ENCODE results near the gene GBA3.

Gene GBA3

GRCh38 chr4:22692736-22693135, at the start of gene GBA3:
GBA3 (plus strand) TSS chr4:22692937.
- no peak for DNase-seq

- DNase-seq = no peak
These were observed 48.8 kb upstream of the GBA3 start for GRCh38 chr4:22643952-22644351.

GRCh38 chr4:22645481-22646182, 47.1 kb upstream of the GBA3 start:
- no peak for DNase-seq

GRCh38 chr4:22648996-22649395, 43.7 kb upstream of the GBA3 start:
- DNase-seq = no peak

- no peak for DNase-seq
These were observed 42.0 kb upstream of the GBA3 start for GRCh38 chr4:22650771-22651170.

- DNase-seq = no peak
These were observed 39.0 kb upstream of the GBA3 start for GRCh38 chr4:22653752-22654151.

- DNase-seq = no peak
These were observed 31.3 kb upstream of the GBA3 start for GRCh38 chr4:22661443-22661842.

GRCh38 chr4:22667332-22667940, 25.3 kb upstream of the GBA3 start:
- no peak for DNase-seq

- DNase-seq = no peak
These were observed 24.4 kb upstream of the GBA3 start for GRCh38 chr4:22668301-22668700.

GRCh38 chr4:22668702-22669101, 24.0 kb upstream of the GBA3 start:
- DNase-seq = no peak

- no peak for DNase-seq
These were observed 21.8 kb upstream of the GBA3 start for GRCh38 chr4:22670956-22671355.

GRCh38 chr4:22672519-22672918, 20.2 kb upstream of the GBA3 start:
- no peak for DNase-seq

GRCh38 chr4:22672944-22673343, 19.8 kb upstream of the GBA3 start:
- DNase-seq = no peak

- no peak for DNase-seq
These were observed 18.0 kb upstream of the GBA3 start for GRCh38 chr4:22674700-22675099.

GRCh38 chr4:22676063-22676462, 16.7 kb upstream of the GBA3 start:
- DNase-seq = no peak

- no peak for DNase-seq
These were observed 15.0 kb upstream of the GBA3 start for GRCh38 chr4:22677780-22678179.

- no peak for DNase-seq
These were observed 13.5 kb upstream of the GBA3 start for GRCh38 chr4:22678940-22679854.

GRCh38 chr4:22680065-22680642, 12.6 kb upstream of the GBA3 start:
- no peak for DNase-seq

GRCh38 chr4:22683726-22684125, 9.0 kb upstream of the GBA3 start:
- no peak for DNase-seq

- DNase-seq = no peak
These were observed 6.6 kb upstream of the GBA3 start for GRCh38 chr4:22686141-22686540.

- DNase-seq = no peak
These were observed 4.5 kb upstream of the GBA3 start for GRCh38 chr4:22688236-22688635.

GRCh38 chr4:22689428-22689827, 3.3 kb upstream of the GBA3 start:
- DNase-seq = no peak

GRCh38 chr4:22695029-22695428, 2.3 kb downstream of the GBA3 start:
- no peak for DNase-seq

- DNase-seq = no peak
These were observed 3.2 kb downstream of the GBA3 start for GRCh38 chr4:22695917-22696316.

Data from amniotic stem cell (primary cell).